VCaP (cell line): ENCODE results near the gene KLHL30.

Experiments
- H3K27ac ChIP-seq: fragments of 450-650 bp; 2 replicates; pipeline ENCODE4 v1.5.1; 2017
- TF ChIP-seq, protein P1 (sequence below): fragments of 450-650 bp; conservative IDR thresholded peaks from 2 replicates; pipeline ENCODE4 v1.5.1; 2017; ENCODE audit warnings: mild to moderate bottlenecking, moderate library complexity

Gene KLHL30

DNA sequence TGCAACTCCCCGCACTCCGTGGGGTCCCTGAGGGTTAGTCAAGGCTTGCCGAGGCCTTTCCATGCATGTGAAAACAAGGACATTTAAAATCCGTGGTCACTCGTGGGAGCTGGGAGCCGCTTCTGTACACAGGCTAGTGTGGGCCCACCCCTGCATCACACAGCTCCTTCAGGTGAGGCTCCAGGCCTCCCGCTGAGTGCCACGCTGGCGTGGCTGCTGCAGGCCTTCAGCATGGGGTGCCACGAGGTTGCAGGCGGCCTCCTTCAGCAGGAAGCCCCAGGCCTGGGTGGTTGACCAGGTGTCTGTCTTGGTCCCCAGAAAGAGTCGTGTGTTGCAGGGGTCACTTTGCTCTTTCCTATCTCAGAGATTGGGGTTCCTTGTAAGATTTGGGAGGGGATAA, 6.6 kb downstream of the KLHL30 start:
- no peak overlapping the region for H3K27ac ChIP-seq
- TF ChIP-seq, protein P1, sequence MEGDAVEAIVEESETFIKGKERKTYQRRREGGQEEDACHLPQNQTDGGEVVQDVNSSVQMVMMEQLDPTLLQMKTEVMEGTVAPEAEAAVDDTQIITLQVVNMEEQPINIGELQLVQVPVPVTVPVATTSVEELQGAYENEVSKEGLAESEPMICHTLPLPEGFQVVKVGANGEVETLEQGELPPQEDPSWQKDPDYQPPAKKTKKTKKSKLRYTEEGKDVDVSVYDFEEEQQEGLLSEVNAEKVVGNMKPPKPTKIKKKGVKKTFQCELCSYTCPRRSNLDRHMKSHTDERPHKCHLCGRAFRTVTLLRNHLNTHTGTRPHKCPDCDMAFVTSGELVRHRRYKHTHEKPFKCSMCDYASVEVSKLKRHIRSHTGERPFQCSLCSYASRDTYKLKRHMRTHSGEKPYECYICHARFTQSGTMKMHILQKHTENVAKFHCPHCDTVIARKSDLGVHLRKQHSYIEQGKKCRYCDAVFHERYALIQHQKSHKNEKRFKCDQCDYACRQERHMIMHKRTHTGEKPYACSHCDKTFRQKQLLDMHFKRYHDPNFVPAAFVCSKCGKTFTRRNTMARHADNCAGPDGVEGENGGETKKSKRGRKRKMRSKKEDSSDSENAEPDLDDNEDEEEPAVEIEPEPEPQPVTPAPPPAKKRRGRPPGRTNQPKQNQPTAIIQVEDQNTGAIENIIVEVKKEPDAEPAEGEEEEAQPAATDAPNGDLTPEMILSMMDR, result no peak

DNA sequence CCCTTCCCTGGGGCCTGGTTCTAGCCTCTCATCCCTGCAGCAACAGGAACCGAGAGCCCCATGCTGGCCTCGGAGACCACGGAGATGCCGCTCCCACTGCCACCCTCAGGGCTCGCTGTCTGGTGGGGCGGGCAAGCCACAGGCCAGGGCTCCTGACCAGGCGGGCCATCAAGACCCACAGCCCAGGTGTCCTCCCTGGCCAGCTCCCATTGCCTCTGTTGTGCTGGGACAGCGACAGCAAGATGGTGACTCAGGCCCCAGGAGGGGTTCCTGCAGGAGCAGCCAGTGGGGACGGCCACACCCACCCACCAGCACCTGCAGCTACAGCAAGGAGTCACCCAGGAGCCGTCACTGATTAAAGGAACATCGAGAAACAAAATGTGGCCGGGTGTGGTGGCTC, 7.4 kb downstream of the KLHL30 start:
- TF ChIP-seq, protein P1, result no peak
- no peak overlapping the region for H3K27ac ChIP-seq

DNA sequence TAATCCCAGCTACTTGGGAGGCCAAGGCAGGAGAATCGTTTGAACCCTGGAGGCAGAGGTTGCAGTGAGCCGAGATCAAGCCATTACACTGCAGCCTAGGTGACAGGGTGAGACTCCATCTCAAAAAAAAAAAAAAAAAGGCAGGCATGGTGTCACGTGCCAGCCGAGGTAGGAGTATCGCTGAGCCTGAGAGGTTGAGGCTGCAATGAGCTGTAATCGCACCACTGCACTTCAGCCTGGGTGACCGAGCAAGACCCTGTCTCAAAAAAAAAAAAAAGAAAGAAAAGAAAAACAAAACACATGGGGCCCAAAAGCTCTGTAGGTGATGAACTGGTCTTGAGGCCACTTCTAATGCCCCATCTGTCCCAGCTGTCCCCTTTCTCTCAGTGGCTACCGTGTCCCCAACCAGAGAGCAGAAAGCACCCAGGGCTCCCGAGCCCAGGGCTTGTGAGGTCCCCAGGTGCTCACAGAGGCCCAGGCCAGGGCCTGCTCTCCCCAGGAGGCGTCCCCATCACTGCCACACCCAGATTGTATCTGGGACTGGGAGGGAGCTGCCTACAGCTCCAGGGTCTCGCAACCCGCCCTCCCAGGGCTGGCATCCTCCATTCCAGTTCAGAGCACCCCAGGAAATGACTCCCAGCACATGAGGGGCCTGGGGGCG, 8.5 kb downstream of the KLHL30 start:
- TF ChIP-seq, protein P1, result no peak
- no peak overlapping the region for H3K27ac ChIP-seq

DNA sequence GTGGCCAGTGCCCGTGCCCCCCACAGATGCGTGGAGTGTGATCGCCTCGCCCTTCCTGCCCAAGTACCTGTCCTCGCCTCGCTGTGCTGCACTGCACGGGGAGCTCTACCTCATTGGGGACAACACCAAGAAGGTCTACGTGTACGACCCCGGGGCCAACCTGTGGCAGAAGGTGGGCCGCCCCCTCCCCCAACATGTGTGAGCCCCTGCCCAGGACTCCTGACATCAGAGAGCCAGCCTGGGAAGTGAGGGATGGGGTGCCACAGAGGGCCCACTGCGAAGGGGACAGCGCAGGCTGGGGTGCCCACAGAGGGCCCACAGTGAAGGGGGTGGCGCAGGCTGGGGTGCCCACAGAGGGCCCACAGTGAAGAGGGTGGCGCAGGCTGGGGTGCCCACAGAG, 10.5 kb downstream of the KLHL30 start:
- H3K27ac ChIP-seq, result no peak overlapping the region
- TF ChIP-seq, protein P1, result no peak

DNA sequence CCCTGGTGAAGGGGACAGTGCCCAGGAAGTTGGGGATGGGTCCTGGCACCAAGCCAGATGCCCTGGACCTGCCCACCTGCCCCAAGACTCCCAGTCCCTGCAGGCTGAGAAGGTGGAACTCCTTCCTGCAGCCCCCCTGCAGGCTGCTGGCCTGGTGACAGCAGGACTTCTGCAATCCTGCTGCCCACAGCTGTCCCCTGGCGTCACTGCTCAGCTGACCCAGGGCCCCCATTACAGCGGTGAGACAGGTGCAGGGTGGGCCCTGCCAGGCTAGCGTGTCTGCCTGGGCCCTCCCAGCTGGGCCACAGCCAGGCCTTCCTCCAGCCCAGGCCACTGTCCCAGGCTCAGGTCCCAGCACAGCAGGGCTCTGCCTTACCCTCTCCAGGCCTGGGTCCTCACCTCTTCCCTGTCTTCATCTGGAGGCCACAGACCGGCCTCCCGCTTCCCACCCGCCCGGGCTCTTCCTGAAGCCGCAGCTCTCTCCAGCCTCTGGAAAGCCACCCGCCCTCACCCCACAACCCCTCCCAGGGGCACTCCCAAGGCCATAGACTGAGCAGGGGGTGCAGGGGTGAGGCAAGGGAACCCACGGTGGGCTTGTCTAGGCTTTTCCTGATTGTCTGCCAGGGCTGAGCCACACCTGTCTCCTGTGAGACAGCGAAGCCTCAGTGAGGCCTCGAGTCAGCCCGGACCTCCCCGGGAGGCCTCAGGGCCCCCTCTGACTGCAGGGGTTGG, 11.5 kb downstream of the KLHL30 start:
- no peak overlapping the region for H3K27ac ChIP-seq
- TF ChIP-seq, protein P1, result no peak

DNA sequence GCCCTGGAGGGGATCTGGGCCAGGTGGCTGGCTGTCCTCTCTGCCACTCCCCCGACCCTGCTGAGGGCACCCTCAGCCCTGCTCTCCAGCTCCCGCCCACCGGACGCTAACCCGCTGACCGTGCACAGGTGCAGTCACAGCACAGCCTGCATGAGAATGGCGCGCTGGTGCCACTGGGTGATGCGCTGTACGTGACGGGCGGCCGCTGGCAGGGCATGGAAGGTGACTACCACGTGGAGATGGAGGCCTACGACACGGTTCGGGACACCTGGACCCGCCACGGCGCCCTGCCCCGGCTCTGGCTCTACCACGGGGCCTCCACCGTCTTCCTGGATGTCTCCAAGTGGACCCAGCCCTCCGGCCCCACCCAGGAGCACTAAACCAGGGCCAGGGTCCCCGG, 12.2 kb downstream of the KLHL30 start:
- no peak overlapping the region for H3K27ac ChIP-seq
- TF ChIP-seq, protein P1, result no peak

DNA sequence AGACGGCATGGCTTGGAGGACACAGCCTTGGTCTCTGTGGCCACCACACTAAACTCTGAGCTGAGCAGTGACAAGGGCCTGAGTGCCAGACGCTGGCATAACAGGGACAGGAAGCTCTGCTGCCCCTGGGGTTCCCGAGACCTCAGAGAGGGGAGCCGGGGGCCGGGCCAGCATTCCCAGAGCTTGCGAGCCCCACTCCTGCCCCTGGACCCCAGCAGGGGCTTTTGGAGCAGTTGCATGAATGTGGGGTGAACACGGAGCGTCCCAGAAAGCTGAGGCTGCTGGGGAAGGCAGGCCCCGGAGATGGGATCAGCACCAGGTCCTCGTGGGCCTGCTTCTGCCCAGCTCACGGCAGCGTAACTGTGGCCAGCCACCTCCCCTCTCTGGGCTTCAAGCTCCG, 12.7 kb downstream of the KLHL30 start:
- TF ChIP-seq, protein P1, result no peak
- no peak overlapping the region for H3K27ac ChIP-seq
